Measurements from ENCODE around the gene CEP104.

CEP104 gene

DNA sequence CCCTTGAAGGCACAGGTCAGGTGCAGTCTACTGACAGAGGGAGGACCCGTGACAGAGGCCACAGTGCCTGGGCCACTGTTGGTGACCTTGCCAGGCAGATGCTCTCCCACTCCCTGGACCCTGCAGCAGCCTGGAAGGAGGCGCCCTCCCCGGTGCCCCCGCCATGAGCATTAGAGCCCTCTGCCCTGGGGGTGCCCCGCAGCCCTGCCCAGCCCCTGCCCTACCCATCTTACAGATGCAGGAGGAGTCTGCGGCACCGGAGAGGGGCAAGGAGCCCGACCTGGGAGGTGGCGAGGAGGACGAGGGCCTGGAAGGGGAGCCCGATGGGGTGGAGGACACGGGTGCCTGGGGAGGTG, 94.2 kb downstream of the CEP104 start:
- DNase-seq (ENCODE audit: low read depth, low spot score), result no peak

DNA sequence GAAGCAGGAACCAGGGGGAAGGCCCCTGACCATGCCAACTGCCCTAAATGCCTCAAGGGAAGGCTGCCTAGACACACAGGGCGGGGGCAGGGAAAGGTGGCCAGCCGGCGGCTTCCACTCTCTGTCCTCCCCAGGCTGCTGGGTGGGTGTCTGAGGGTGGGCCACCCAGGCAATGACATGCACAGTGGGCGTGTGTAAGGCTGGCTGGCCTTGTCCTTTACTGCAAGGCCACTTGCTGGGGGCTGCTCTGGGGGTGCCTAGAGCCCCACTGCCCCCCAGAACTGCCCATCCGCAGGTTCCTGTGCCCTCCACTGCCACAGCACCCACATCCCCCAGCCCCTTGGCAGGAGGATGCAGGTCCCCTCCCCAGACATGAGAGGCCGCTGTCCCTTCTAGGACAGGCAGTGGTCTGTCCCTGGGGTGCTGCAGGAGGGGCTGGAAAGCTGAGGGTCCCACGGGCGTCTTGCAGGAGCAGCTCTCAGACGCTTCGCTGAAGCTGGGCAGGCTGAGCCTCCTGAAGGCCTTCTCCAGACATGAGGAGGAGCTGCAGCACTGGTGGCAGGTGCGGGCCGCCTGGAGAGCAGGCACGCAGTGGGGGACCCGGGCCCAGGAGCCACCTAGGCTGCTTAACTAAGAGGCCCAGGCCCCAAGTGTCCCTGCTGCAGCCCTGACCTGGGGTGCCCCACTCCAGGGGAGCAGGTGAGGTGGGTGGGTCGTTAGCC, 94.7 kb downstream of the CEP104 start:
- DNase-seq (ENCODE audit: low read depth, low spot score), result no peak

Data from activated CD4-positive, CD25-positive, alpha-beta regulatory T cell treated with anti-CD3 and anti-CD28 coated beads, Interleukin-2, amount 50 U/mL, for 16 hours (primary cell).